Esophagus squamous epithelium (tissue), 5 donors: Measurements from ENCODE around the gene CREM. TPM values are rescaled to one million over a fixed set of nuclear protein-coding genes. Genes with fewer than 3 reads are reported as not detected.

Source experiments
- DNase-seq: peaks from one replicate; lab custom pipeline; 2025; lab: John Stamatoyannopoulos, UW
- H3K27ac ChIP-seq, 4 donors: fragments of 200-600 bp; sonication (generic); one replicate each; pipeline ENCODE4 v1.5.1; 2016 to 2019; ENCODE audit warnings: mild to moderate bottlenecking in 1 of 4
- H3K27me3 ChIP-seq, 4 donors: fragments of 200-600 bp; sonication (generic); 1 replicate in 3 of 4; 2 replicates in 1 of 4; pipeline versions ENCODE4 v1.5.1 to v1.6.0; 2017 to 2021; ENCODE audit warnings: antibody characterized with exemption in 1 of 4
- H3K36me3 ChIP-seq, 3 donors: fragments of 200-600 bp; sonication (generic); one replicate each; pipeline ENCODE4 v1.5.1; 2016 to 2019
- H3K4me1 ChIP-seq, 3 donors: fragments of 200-600 bp; sonication (generic); one replicate each; pipeline ENCODE4 v1.5.1; 2017 to 2019
- H3K4me3 ChIP-seq, 4 donors: fragments of 200-600 bp; sonication (generic); 1 replicate in 3 of 4; 2 replicates in 1 of 4; pipeline ENCODE4 v1.5.1; 2016 to 2019; ENCODE audit warnings: mild to moderate bottlenecking in 2 of 4, moderate library complexity in 1 of 4
- H3K9me3 ChIP-seq, 3 donors: fragments of 200-600 bp; sonication (generic); one replicate each; pipeline ENCODE4 v1.5.1; 2016 to 2019
- CTCF ChIP-seq, 6 experiments: fragments of 450-650 bp in 4 of 6; fragments of 200-600 bp in 2 of 6; sonication (generic) in 2 of 6; IDR thresholded peaks; one replicate each; pipeline ENCODE4 v1.5.1; 2016 to 2019; ENCODE audit warnings: antibody characterized with exemption in 6 of 6, mild to moderate bottlenecking in 4 of 6, moderate library complexity in 4 of 6
- POLR2A ChIP-seq, 4 donors: fragments of 450-650 bp; IDR thresholded peaks; one replicate each; pipeline ENCODE4 v1.6.1; 2017; ENCODE audit warnings: antibody characterized with exemption in 4 of 4, mild to moderate bottlenecking in 4 of 4, moderate library complexity in 3 of 4
- WGBS, 2 donors: methylation state at CpG; one replicate each; pipeline ENCODE4 v1.1.5; 2018; 5-methylcytosine and 5-hydroxymethylcytosine counted together
- intact Hi-C: fragments of 100-400 bp; cut with DNase I; formaldehyde crosslinking; loops from one replicate; pipeline ENCODE4 v1.15.0; 2022
- total RNA-seq, 4 donors: library from RNA; depleted of rRNA; stranded (reverse); fragments of >200 nt; gene quantifications; one replicate each; pipeline ENCODE4 v1.1.0, GENCODE V29; 2016
- donor health status: DM: yes; HTN: yes; CAD: no.

CREM gene
- total RNA-seq, 4 donors from 2014 or later: 19.4 to 23.8 (median 21.6) TPM

GRCh38 chr10:35237766-35238512 is 111.3 kb downstream of the CREM start:
- Histone ChIP-seq H3K27me3 (no peaks in the 10 kb centered on the region), H3K4me3 (no peak overlapping the region), H3K36me3 (no peaks in the 10 kb centered on the region), H3K4me1 (no peaks in the 10 kb centered on the region), H3K9me3 (no peaks in the 10 kb centered on the region), H3K27ac (no peak overlapping the region)
- no peak for DNase-seq
- 88 to 92% methylated on average over 13 to 14 of the region's 15 CpGs for WGBS, 2 donors
- TF ChIP-seq CTCF (IDR thresholded peaks at IDR 0.05): no peak
- no peak for TF ChIP-seq POLR2A (IDR thresholded peaks at IDR 0.05)
- intact Hi-C loops: no loop called here

- 67 to 84% methylated on average over 2 of the region's 2 CpGs for WGBS, 2 donors
- H3K36me3 ChIP-seq: no peaks in the 10 kb centered on the region
- intact Hi-C loops: loop anchor here (10.0 kb wide), 1 partner anchor 320 kb away; no protein-coding TSS in a partner anchor
These were observed 117.9 kb downstream of the CREM start for GRCh38 chr10:35244549-35244948.

GRCh38 chr10:35246770-35247343 is 120.2 kb downstream of the CREM start:
- Histone ChIP-seq H3K4me1 (no peaks in the 10 kb centered on the region), H3K9me3 (no peaks in the 10 kb centered on the region), H3K4me3 (no peak overlapping the region), H3K36me3 (no peaks in the 10 kb centered on the region), H3K27me3 (peaks cover 0 to 8% (median 0%) of the 10 kb centered on the region in 4 donors), H3K27ac (no peak overlapping the region)
- DNase-seq: no peak
- WGBS, 2 donors: 83 to 90% methylated on average over 8 of the region's 8 CpGs
- intact Hi-C loops: loop anchor here (10.0 kb wide), 1 partner anchor 318 kb away; no protein-coding TSS in a partner anchor
- TF ChIP-seq CTCF (IDR thresholded peaks at IDR 0.05) (no peak), POLR2A (IDR thresholded peaks at IDR 0.05) (no peak)

More at GRCh38 chr10:35244549-35244948, 117.9 kb downstream of the CREM start:
- DNase-seq: no peak
- H3K27ac ChIP-seq: no peak overlapping the region
- H3K27me3 ChIP-seq: peaks cover 0 to 8% (median 0%) of the 10 kb centered on the region in 4 donors
- no peak overlapping the region for H3K4me3 ChIP-seq
- no peaks in the 10 kb centered on the region for H3K9me3 ChIP-seq
- no peak for TF ChIP-seq POLR2A (IDR thresholded peaks at IDR 0.05)
- no peak for TF ChIP-seq CTCF (IDR thresholded peaks at IDR 0.05)
- H3K4me1 ChIP-seq: no peaks in the 10 kb centered on the region

- WGBS, 2 donors: 78% methylated on average over 6 of the region's 6 CpGs
These were observed 124.9 kb downstream of the CREM start for GRCh38 chr10:35251373-35252100.

More at GRCh38 chr10:35251373-35252100, 124.9 kb downstream of the CREM start:
- no peaks in the 10 kb centered on the region for H3K4me1 ChIP-seq
- TF ChIP-seq CTCF (IDR thresholded peaks at IDR 0.05) (no peak), POLR2A (IDR thresholded peaks at IDR 0.05) (no peak)
- H3K27me3 ChIP-seq: peaks cover 0 to 7% (median 0%) of the 10 kb centered on the region in 4 donors
- no peak overlapping the region for H3K27ac ChIP-seq
- H3K36me3 ChIP-seq: no peaks in the 10 kb centered on the region
- intact Hi-C loops: no loop called here
- H3K4me3 ChIP-seq: no peak overlapping the region
- no peak for DNase-seq
- no peaks in the 10 kb centered on the region for H3K9me3 ChIP-seq
